Coronary artery (tissue), 2 donors: ENCODE results near the gene PIP5K1B.

ENCODE experiments used
- DNase-seq: peaks from one replicate; pipeline ENCODE4 v3.0.0-alpha.2; 2017; ENCODE audit warnings: low spot score
- H3K27ac ChIP-seq, 2 donors: fragments of 200-600 bp; sonication (generic); one replicate each; pipeline ENCODE4 v1.5.1; 2016 to 2019
- H3K4me3 ChIP-seq: fragments of 200-600 bp; sonication (generic); 2 replicates; pipeline ENCODE4 v1.5.1; 2016; ENCODE audit warnings: mild to moderate bottlenecking, moderate library complexity
- TF ChIP-seq, protein P1 (sequence below): fragments of 200-600 bp; sonication (generic); IDR thresholded peaks from one replicate; pipeline ENCODE4 v1.5.1; 2019; ENCODE audit warnings: antibody characterized with exemption

PIP5K1B gene

GRCh38 chr9:68804911-68805889 is 100.2 kb downstream of the PIP5K1B start:
- Histone ChIP-seq H3K27ac (peak overlapping the region; percentile 62 to 78), H3K4me3 (no peak overlapping the region)
- no peak for DNase-seq
- TF ChIP-seq, protein P1, sequence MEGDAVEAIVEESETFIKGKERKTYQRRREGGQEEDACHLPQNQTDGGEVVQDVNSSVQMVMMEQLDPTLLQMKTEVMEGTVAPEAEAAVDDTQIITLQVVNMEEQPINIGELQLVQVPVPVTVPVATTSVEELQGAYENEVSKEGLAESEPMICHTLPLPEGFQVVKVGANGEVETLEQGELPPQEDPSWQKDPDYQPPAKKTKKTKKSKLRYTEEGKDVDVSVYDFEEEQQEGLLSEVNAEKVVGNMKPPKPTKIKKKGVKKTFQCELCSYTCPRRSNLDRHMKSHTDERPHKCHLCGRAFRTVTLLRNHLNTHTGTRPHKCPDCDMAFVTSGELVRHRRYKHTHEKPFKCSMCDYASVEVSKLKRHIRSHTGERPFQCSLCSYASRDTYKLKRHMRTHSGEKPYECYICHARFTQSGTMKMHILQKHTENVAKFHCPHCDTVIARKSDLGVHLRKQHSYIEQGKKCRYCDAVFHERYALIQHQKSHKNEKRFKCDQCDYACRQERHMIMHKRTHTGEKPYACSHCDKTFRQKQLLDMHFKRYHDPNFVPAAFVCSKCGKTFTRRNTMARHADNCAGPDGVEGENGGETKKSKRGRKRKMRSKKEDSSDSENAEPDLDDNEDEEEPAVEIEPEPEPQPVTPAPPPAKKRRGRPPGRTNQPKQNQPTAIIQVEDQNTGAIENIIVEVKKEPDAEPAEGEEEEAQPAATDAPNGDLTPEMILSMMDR: no peak

- no peak for DNase-seq
- TF ChIP-seq, protein P1: no peak
- H3K27ac ChIP-seq: peak overlapping the region; percentile 62 to 78
- no peak overlapping the region for H3K4me3 ChIP-seq
Observed at GRCh38 chr9:68805890-68806517, 101.0 kb downstream of the PIP5K1B start.

DNA sequence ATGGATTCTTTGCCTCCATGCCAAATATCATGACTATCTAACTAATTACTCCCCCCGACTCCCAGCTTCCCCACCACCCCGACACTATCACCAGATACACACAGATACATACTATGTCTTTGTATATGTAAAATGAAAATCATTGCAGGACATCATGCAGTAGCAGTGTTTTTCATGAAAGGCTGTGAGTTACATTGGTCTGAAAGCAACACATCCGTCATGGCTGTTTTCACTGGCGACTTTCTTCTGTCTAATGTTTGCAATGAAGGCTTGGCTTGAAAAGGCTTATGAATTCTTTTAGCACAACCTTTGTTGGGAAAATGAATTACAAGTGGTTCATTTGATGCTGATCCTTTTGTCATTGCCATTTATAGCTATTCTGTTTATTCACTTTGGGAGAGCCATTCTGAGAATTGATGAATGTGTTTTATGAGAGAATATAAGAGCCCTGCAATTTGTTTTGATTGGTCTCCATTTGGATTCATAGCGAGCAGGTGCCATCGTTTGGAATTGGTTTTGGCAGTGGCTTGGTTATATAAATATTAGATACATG is 103.4 kb downstream of the PIP5K1B start:
- TF ChIP-seq, protein P1: no peak
- H3K4me3 ChIP-seq: no peak overlapping the region
- peak overlapping the region; percentile 27 to 67 for H3K27ac ChIP-seq
- DNase-seq: no peak

GRCh38 chr9:68817079-68817875 is 112.2 kb downstream of the PIP5K1B start:
- no peak overlapping the region for H3K4me3 ChIP-seq
- no peak for DNase-seq
- TF ChIP-seq, protein P1: no peak
- H3K27ac ChIP-seq: peak overlapping the region; percentile 27 to 64

DNA sequence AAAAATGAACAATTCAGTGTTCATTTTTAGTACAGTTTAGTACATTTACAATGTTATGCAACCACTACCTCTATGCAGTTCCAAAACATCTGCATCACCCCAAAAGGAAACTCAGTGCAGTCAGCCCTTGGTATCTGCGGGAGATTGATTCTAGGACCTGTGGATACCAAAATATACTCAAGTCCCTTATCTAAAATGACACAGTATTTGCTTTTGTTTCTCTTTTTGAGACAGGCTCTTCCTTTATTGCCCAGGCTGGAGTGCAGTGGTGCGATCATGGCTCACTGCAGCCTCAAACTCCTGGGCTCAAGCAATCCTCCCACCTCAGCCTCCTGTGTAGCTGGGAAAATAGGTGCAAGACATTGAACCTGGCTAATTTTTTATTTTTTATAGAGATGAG is 114.0 kb downstream of the PIP5K1B start:
- DNase-seq: no peak
- Histone ChIP-seq H3K4me3 (no peak overlapping the region), H3K27ac (no peak overlapping the region)
- TF ChIP-seq, protein P1: no peak

GRCh38 chr9:68821911-68822310 is 116.9 kb downstream of the PIP5K1B start:
- Histone ChIP-seq H3K27ac (no peak overlapping the region), H3K4me3 (no peak overlapping the region)

More at GRCh38 chr9:68821911-68822310, 116.9 kb downstream of the PIP5K1B start:
- no peak for DNase-seq
- TF ChIP-seq, protein P1: no peak
